Fibroblast of skin of right quadriceps (primary cell): ENCODE data around the gene SMIM14.
A peak's percentile ranks its signal among the peaks of the same experiment; 100 is the strongest.
"Not testable (repeated sequence)": the region's sequence is repeated elsewhere in the genome, so short reads cannot be mapped to it uniquely, and the experiment has no call there.

ENCODE experiments used
- DNase-seq: peaks from one replicate; pipeline ENCODE4 v3.0.0-alpha.2; 2013

SMIM14 gene

DNA sequence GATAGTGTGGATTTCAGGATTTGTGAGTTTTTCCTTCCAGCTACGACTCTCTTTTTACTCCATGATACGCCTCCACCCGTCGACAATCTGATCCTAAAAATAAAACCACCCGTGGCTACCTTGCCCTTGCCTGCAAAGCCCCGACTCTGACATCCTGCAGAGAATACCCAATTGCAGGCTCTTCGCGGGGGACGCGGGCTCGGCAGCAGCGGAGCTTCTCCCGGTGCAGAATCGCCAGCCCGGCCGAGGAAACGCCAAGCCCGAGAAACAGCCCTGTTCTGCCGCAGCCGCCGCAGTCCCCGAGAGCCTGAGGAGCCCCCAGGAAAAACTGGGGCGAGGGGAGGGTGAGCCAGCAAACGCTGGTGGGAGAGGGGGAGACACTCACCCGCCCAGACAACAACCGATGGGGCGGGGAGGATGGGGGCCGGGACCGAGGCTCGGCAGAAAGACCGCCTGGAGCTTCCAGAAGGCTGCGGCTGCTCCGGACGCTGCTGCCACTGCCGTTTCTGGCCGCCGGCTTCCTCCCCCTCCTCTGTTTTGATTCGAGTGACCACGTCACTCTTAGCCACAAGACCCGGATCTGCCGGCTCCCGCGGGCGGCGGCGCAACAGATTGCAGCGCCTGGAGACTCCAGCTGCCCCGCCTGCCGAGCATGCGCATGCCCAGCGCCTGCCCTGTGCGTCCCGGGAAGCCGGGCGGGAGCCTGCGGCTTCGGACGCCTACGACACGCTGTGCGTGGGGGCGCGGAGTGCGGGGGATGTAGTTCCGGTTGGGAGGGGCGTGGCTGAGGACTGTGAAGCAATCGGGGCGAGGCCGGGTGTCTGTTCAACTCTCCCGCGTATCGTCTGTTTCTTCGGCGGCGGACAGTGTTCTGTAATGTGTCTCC, at the start of gene SMIM14:
TSS of gene SMIM14 (minus strand) at position 512 of the 886 bp plus-strand sequence. CDS start 33,720 bp downstream, outside the sequence.
- peak; percentile 99 for DNase-seq

- no peak for DNase-seq
These were observed 48.3 kb upstream of the SMIM14 start for GRCh38 chr4:39687014-39687413.

DNA sequence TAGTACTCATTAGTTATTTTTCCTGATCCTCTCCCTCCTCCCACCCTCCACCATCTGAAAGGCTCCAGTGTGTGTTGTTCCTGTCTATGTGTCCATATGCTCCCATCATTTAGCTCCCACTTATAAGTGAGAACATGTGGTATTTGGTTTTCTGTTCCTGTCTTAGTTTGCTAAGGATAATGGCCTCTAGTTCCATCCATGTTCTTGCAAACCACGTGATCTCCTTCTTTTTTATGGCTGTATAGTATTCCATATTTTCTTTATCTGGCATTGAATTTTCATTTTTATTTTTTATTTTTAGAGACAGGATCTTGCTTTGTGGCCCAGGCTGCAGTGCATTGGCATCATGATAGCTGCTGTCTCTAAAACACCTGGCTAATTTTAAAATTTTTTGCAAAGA, 47.3 kb upstream of the SMIM14 start:
- DNase-seq = no peak

DNA sequence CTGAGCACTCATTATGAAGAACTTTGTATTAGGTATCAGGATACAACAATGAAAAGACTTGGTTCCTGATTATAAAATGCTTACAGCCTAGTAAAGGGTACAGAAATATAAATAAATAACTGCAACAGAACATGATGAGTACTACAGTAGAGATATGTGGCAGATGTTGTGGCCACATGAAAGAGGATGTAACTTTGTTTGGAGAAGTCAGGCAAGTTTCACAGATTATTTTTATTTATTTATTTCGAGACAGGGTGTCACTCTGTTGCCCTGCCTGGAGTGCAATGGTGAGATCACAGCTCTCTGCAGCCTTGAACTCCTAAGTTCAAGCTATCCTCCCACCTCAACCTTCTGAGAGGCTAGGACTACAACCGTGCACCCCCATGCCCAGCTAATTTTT, 43.5 kb upstream of the SMIM14 start:
- DNase-seq = no peak

- DNase-seq = not testable (repeated sequence)
These were observed 42.3 kb upstream of the SMIM14 start for GRCh38 chr4:39681003-39681402.

DNA sequence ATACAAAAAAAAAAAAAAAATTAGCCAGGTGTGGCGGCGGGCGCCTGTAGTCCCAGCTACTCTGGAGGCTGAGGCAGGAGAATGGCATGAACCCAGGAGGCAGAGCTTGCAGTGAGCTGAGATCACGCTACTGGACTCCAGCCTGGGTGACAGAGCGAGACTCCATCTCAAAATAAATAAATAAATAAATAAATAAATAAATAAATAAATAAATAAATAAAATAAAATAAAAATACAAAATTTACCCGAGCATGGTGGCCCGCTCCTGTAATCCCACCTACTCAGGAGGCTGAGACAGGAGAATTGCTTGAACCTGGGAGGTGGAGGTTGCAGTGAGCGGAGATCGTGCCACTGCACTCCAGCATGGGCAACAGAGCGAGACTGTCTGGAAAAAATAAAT, 37.0 kb upstream of the SMIM14 start:
- DNase-seq = not testable (repeated sequence)

DNA sequence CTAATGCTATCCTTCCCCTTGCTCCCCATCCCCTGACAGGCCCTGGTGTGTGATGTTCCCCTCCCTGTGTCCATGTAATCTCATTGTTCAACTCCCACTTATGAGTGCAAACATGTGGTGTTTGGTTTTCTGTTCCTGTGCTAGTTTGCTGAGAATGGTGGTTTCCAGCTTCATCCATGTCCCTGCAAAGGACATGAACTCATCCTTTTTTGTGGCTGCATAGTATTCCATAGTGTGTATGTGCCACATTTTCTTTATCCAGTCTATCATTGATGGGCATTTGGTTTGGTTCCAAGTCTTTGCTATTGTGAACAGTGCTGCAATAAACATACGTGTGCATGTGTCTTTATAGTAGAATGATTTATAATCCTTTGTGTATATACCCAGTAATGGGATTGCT, 31.6 kb upstream of the SMIM14 start:
- DNase-seq = not testable (repeated sequence)

DNA sequence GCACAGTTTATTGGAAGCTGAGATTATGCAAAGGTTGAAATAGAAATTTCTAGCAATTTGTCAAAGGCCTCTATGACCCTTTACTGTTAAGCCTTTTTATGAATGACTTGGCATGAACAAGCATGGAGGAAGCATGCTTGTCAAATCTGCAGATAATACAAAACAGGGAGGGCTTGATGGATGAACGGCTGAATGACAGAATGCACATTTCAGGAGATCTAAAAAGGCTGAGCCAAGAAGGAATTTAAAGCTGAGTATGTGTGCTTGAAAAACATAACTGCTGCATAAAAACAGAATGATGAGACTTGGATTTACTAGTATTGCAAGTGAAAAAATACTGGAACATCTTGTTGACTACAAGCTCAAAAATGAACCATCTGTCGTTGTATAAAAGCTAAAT, 30.2 kb upstream of the SMIM14 start:
- DNase-seq = no peak

DNA sequence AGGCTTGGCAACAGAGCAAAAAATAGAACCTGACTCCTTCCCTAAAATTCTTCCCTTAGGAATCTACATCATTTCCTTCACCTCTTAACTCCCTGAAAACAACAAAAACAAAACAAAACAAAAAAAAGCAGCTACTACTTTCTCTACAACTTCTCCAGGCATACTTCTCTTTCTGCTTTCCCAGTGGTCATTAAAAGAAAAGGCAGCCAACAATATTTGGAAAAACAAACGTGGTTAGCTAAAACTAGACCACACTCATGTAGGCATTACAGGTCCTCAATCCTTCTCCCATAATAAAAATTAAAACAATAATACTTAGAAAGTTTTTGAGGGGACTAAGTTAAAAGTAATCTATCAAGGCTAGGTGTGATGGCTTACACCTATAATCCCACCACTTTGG, 29.0 kb upstream of the SMIM14 start:
- DNase-seq = no peak

GRCh38 chr4:39664828-39665731, 26.4 kb upstream of the SMIM14 start:
- DNase-seq = peak; percentile 36

GRCh38 chr4:39662683-39663082, 24.0 kb upstream of the SMIM14 start:
- no peak for DNase-seq

DNA sequence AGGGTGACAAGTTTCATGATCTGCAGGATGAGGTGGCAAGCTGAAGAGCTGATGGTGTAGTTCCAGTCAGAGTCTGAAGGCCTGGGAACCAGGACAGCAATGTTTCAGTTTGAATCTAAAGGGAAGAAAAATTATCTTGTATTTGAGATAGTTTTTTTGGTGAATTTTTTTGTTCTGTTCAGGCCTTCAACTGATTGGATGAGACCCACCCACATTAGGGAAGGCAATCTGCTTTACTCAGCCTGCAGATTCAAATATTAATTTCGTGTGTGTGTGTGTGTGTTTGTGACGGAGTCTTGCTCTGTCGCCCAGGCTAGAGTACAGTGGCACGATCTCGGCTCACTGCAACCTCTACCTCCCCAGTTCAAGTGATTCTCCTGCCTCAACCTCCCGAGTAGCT, 22.1 kb upstream of the SMIM14 start:
- DNase-seq = no peak

DNA sequence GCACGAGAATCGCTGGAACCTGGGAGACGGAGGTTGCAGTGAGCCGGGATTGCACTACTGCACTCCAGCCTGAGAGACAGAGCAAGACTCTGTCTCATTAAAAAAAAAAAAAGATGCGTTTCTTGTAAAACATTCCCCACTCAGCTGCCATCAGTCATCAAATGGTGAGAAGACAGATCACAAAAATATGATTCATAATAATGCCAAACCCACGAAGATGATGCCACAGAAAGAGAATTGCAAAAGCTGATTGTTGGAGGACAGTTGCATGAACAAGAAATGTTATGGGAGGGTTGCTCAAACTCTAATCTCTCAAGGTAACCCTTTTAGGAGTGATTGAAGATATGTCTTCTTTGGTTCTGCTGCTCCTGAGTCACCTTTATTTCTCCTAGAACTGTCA, 21.4 kb upstream of the SMIM14 start:
- DNase-seq = peak; percentile 28

- no peak for DNase-seq
These were observed 20.1 kb upstream of the SMIM14 start for GRCh38 chr4:39658756-39659155.

GRCh38 chr4:39657465-39657864, 18.8 kb upstream of the SMIM14 start:
- DNase-seq = no peak

DNA sequence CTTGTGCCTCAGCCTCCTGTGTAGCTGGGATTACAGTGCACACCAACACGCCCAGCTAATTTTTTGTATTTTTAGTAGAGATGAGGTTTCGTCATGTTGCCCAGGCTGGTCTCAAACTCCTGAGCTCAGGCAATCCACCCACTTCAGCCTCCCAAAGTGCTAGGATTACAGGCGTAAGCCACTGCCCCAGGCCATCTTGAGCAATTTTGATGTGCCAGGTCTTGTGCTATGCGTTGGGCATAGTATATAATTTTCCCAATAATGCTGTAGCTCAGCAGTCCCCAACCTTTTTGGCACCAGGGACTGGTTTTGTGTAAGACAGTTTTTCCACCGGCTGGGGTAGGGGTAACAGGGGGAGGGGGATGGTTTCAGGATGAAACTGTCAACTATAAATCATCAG, 18.0 kb upstream of the SMIM14 start:
- DNase-seq = not testable (repeated sequence)

DNA sequence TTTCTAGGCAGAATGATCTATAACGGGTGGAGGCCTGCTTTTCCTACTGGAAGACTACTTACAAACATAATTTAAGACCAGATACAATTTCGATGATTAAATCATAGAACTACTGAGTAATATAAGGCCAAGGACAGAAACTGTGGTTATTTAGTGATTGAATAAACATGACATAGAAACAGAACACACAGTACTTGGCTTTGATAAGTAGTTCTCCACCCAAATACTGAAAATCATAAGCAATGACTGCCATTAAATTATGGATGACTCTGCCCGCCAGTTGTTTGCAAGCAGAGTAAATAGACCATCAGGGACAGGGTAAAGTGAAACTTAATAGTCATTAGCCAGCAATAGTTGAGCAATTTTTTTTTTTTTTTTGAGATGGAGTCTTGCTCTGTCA, 17.2 kb upstream of the SMIM14 start:
- DNase-seq = no peak

- no peak for DNase-seq
These were observed 16.5 kb upstream of the SMIM14 start for GRCh38 chr4:39655211-39655610.

- DNase-seq = not testable (repeated sequence)
These were observed 12.9 kb upstream of the SMIM14 start for GRCh38 chr4:39651586-39651985.

DNA sequence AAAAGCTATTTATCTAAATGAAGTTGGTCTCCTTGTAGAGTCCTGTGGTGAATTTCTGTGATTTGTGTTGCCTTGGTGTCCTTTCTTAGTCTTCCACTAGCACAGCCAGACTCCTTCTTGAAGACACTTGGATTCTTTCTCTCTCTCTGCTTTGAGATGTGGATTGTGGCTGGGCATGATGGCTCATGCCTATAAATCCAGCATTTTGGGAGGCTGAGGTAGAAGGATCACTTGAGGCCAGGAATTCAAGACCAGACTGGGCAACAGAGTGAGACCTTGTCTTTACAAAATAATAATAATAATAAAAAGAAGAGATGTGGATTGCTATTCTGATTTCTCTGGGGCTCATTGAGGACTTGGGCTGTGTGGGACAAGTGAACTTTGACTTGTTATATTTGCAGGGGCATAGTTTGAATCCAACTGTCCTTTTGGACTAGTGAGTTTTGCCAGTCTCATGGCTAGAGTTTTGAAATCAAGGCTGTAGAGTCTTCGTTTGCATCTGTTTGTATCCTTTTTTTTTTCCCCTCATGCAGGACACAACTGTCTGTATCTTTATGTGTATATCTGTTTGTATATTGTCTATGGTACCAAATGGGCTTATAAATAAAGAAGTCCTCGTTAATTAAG, 11.1 kb upstream of the SMIM14 start:
- no peak for DNase-seq

DNA sequence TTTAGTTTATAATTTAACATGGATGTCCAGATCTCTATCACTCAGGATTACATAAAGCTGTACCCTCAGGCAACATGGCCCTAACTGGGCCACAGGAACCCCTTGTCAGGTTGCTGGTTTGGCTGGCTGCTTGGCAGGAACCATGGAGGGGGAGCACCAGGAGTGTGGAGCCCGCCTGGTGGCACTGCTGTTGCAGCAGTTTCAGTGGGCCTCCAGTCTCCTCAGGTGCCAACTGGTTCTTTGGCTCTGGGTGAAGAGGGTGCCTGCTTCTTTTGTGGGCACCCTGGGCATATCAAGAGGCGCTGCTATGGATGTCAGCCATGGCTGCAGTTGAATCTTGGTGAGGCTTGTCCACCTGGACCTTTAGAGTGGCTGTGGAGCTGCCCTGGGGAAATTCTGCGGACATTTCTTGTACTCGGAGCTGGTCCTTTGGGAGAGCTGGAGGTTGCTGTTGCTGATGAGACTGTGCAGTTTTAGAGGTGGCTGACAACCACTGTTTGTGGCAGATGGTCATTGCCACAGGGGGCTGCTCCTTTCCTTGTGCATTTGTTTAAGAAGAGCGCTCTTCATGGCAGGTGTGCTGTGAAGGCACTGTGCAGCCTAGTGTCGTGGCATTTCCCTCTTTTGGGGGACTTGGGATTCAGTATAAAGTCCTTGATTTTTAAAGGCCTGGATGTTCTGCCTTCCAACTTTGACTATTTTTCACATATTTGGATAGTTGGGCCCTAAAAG, 10.3 kb upstream of the SMIM14 start:
- no peak for DNase-seq

DNA sequence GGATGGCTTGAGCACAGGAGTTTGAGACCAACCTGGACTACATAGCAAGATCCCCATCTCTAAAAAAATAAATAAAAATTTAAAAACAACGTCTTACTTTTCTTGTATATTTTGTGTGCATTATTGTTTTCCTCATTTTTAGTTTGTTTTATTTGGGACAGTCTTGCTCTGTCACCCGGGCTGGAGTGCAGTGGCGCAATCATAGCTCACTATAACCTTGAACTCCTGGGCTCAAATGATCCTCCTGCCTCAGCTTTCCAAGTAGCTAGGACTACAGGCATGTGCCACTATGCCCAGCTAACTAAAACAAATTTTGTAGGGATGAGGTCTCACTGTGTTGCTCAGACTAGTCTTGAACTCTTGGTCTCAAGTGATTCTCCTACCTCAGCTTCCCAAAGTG, 9.5 kb upstream of the SMIM14 start:
- DNase-seq = no peak
